OCI-LY7 (cell line): Measurements from ENCODE around the gene RASA2.

Experiments used
- CTCF ChIP-seq: fragments of 200-600 bp; sonication (generic); conservative IDR thresholded peaks from 2 replicates; pipeline ENCODE4 v1.5.1; 2014; ENCODE audit warnings: mild to moderate bottlenecking, antibody characterized with exemption, low read length, moderate library complexity, mixed read lengths
- EZH2phosphoT487 ChIP-seq: fragments of 200-600 bp; sonication (generic); IDR thresholded peaks from 2 replicates; pipeline ENCODE4 v1.6.1; 2018; ENCODE audit warnings: low read depth, borderline replicate concordance, mild to moderate bottlenecking, mixed run types, antibody characterized with exemption, low read length, moderate library complexity, mixed read lengths

DNA sequence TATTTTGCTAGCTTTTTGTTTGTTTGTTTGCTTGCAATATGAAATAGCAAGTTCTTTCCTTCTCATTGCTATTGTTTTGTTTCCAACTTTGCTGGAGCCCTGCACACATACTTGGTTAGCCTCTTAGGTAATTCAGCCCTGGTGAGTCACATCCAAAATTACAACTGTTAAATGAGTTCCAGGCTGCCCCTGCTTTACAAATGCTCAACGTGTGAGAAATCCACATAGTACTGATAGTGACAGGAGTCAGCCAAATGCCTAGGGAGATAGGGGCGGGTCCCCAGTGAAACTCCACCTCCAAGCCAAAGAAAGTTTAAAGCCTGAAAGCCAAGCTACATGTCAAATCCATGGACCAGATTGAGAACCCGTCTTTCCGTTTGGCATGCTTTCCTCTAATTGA is 169.9 kb downstream of the RASA2 start:
- TF ChIP-seq CTCF (no peak), EZH2phosphoT487 (no peak)
